A549 (cell line): ENCODE measurements around the gene NXPH2.

ENCODE experiments used
- EP300 ChIP-seq, 2 experiments: fragments of >200 bp; sonication (Bioruptor Twin); formaldehyde crosslinking; IDR thresholded peaks; 2 replicates in 1 of 2; 3 replicates in 1 of 2; pipeline ENCODE4 v1.6.1; 2016 to 2017
- PHF8 ChIP-seq: fragments of 200-600 bp; sonication (generic); IDR thresholded peaks from 2 replicates; pipeline ENCODE4 v1.6.1; 2016; ENCODE audit warnings: low read depth, mild to moderate bottlenecking, antibody characterized with exemption, moderate library complexity, borderline replicate concordance
- POLR2A ChIP-seq: IDR thresholded peaks from 2 replicates; pipeline ENCODE4 v1.6.1; 2012; ENCODE audit warnings: mild to moderate bottlenecking, low read length
- RNF2 ChIP-seq: fragments of 200-600 bp; sonication (generic); IDR thresholded peaks from 2 replicates; pipeline ENCODE4 v1.6.1; 2016; ENCODE audit warnings: low read depth, mild to moderate bottlenecking, antibody characterized with exemption, moderate library complexity, borderline replicate concordance
- SREBF2 ChIP-seq: fragments of 450-650 bp; IDR thresholded peaks from 2 replicates; pipeline ENCODE4 v1.6.1; 2014; ENCODE audit warnings: mild to moderate bottlenecking, moderate library complexity
- TF ChIP-seq, protein P1 (sequence below): fragments of >200 bp; sonication (Bioruptor Twin); formaldehyde crosslinking; IDR thresholded peaks from 3 replicates; pipeline ENCODE4 v1.5.1; 2016
- TF ChIP-seq, protein P2 (sequence below): fragments of >200 bp; sonication (Bioruptor Twin); formaldehyde crosslinking; IDR thresholded peaks from 3 replicates; pipeline ENCODE4 v1.6.1; 2016

DNA sequence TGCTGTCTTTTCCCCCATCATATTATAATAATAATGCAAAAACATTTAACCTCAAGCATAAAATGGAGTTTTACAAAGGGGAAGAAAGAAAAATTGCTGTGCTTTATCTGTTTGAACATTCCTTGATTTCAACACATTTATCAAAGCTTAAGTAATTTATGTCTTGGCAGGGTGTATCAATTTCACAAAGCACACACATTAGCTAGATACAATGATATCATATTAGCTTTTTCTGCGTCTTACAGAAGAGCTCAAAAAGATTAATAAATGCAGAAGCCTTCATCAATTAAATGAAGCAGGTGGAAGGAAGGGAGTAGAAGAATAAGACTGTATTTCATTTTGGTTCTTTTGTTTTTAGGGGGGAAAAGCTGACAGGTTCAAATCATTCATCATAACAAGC, 103.0 kb downstream of the NXPH2 start:
- TF ChIP-seq PHF8 (no peak), RNF2 (no peak), EP300 (IDR thresholded peaks at IDR 0.05) (no peak), POLR2A (no peak), SREBF2 (no peak)
- TF ChIP-seq, protein P1, sequence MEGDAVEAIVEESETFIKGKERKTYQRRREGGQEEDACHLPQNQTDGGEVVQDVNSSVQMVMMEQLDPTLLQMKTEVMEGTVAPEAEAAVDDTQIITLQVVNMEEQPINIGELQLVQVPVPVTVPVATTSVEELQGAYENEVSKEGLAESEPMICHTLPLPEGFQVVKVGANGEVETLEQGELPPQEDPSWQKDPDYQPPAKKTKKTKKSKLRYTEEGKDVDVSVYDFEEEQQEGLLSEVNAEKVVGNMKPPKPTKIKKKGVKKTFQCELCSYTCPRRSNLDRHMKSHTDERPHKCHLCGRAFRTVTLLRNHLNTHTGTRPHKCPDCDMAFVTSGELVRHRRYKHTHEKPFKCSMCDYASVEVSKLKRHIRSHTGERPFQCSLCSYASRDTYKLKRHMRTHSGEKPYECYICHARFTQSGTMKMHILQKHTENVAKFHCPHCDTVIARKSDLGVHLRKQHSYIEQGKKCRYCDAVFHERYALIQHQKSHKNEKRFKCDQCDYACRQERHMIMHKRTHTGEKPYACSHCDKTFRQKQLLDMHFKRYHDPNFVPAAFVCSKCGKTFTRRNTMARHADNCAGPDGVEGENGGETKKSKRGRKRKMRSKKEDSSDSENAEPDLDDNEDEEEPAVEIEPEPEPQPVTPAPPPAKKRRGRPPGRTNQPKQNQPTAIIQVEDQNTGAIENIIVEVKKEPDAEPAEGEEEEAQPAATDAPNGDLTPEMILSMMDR: no peak
- TF ChIP-seq, protein P2, sequence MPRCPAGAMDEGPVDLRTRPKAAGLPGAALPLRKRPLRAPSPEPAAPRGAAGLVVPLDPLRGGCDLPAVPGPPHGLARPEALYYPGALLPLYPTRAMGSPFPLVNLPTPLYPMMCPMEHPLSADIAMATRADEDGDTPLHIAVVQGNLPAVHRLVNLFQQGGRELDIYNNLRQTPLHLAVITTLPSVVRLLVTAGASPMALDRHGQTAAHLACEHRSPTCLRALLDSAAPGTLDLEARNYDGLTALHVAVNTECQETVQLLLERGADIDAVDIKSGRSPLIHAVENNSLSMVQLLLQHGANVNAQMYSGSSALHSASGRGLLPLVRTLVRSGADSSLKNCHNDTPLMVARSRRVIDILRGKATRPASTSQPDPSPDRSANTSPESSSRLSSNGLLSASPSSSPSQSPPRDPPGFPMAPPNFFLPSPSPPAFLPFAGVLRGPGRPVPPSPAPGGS: no peak
